CD4-positive, alpha-beta T cell (primary cell): Measurements from ENCODE around the gene CAPG. TPM values are rescaled to one million over a fixed set of nuclear protein-coding genes. Genes with fewer than 3 reads are reported as not detected.
A peak's percentile ranks its signal among the peaks of the same experiment; 100 is the strongest.

Source experiments
- ATAC-seq: fragments of 200-7000 bp; cut with Tn5 transposase; one replicate; pipeline ENCODE4 v1.10.0; 2022; ENCODE audit warnings: mild to moderate bottlenecking; ENCODE audit not compliant: poor library complexity
- CTCF ChIA-PET: fragments of 350-600 bp; sonication (Branson Sonifier 250); formaldehyde crosslinking; loops from one replicate; lab custom pipeline; 2021; ENCODE audit warnings: antibody characterized with exemption, inconsistent platforms; lab: Charles Lee
- POLR2A ChIA-PET: fragments of 350-600 bp; sonication (Branson Sonifier 250); formaldehyde crosslinking; loops from one replicate; lab custom pipeline; 2021; ENCODE audit warnings: antibody characterized with exemption, inconsistent platforms; lab: Charles Lee
- DNase-seq, 14 experiments: peaks; one replicate each; pipeline ENCODE4 v3.0.0-alpha.2; 2013 to 2020; ENCODE audit warnings: mixed read lengths in 2 of 14
- H3K27ac ChIP-seq, 2 donors: one replicate each; pipeline versions ENCODE4 v1.5.1 to v1.7.0; 2013; ENCODE audit warnings: low read length in 2 of 2, low read depth in 1 of 2, mild to moderate bottlenecking in 1 of 2
- H3K27me3 ChIP-seq, 2 experiments: 1 replicate in 1 of 2; 2 replicates in 1 of 2; pipeline versions ENCODE4 v1.6.1 to v1.7.0; 2013; ENCODE audit warnings: low read length in 2 of 2, control low read depth in 1 of 2, mild to moderate bottlenecking in 1 of 2, moderate library complexity in 1 of 2; ENCODE audit not compliant: insufficient read depth in 2 of 2, control insufficient read depth in 1 of 2
- H3K36me3 ChIP-seq: one replicate; pipeline ENCODE4 v1.6.1; 2013; ENCODE audit warnings: low read length, control low read depth; ENCODE audit not compliant: insufficient read depth
- H3K4me1 ChIP-seq: one replicate; pipeline ENCODE4 v1.6.1; 2013; ENCODE audit warnings: low read length, control low read depth; ENCODE audit not compliant: insufficient read depth
- H3K4me3 ChIP-seq: one replicate; pipeline ENCODE4 v1.5.1; 2013; ENCODE audit warnings: mild to moderate bottlenecking, low read length, moderate library complexity
- H3K9me3 ChIP-seq, 2 experiments: 1 replicate in 1 of 2; 2 replicates in 1 of 2; pipeline versions ENCODE4 v1.6.1 to v1.7.0; 2013; ENCODE audit warnings: low read length in 2 of 2, mild to moderate bottlenecking in 2 of 2, control low read depth in 1 of 2, moderate library complexity in 1 of 2; ENCODE audit not compliant: control insufficient read depth in 1 of 2, insufficient read depth in 1 of 2
- H3K27ac Mint-ChIP-seq: one replicate; pipeline ENCODE4 v1.8.0; 2020; ENCODE audit warnings: mixed read lengths
- H3K27me3 Mint-ChIP-seq: one replicate; pipeline ENCODE4 v1.8.0; 2021; ENCODE audit warnings: mixed read lengths
- H3K36me3 Mint-ChIP-seq: one replicate; pipeline ENCODE4 v1.8.0; 2021; ENCODE audit warnings: low read depth, mixed read lengths
- H3K4me1 Mint-ChIP-seq: one replicate; pipeline ENCODE4 v1.8.0; 2021; ENCODE audit warnings: low read depth, mixed read lengths
- H3K4me3 Mint-ChIP-seq: one replicate; pipeline ENCODE4 v1.8.0; 2020; ENCODE audit warnings: mild to moderate bottlenecking, mixed read lengths
- H3K9me3 Mint-ChIP-seq: one replicate; pipeline ENCODE4 v1.8.0; 2020; ENCODE audit warnings: mixed read lengths
- intact Hi-C, 2 experiments: fragments of 100-400 bp; cut with DNase I in 1 of 2; cut with micrococcal nuclease in 1 of 2; formaldehyde crosslinking; loops; one replicate each; pipeline versions ENCODE4 v1.15.1 to v1.9.0; 2023 to 2025; cut with DNase I, micrococcal nuclease
- total RNA-seq, 174 experiments: library from RNA in 2 of 174; stranded (reverse) in 2 of 174; gene quantifications; one replicate each; pipeline ENCODE4 v1.2.3 and lab custom pipeline; 2021 to 2026
- TF ChIP-seq, protein P1 (sequence below): fragments of 200-600 bp; IDR thresholded peaks from one replicate; pipeline ENCODE4 v1.8.0; 2022; ENCODE audit warnings: antibody characterized with exemption, mild to moderate bottlenecking

The CAPG gene
- total RNA-seq, 2 experiments from 2014 or later, result 21.7 to 23.3 TPM

DNA sequence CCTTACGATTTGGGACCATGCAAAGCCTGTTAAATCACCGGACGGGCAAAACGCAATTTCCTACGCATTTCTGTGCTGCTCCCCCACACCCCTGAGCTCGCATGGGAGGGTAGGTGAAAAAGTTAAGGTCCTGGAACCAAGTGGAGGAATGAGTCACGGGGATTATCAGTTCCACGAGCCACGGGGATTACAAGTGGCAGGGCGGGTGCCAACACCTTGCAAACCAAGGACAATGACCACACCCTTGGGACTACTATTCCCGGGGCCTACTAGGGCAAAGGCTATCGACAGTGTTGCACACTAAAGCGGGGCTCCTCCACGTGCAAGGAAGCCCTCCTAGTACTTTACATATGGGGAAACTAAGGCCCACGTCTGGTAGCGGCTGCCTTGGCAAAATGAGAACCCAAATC lies 56.3 kb downstream of the CAPG start:
- Histone ChIP-seq H3K27ac (peak overlapping the region; percentile 54 to 59), H3K4me1 (peaks cover 44% of the 10 kb centered on the region), H3K9me3 (no peaks in the 10 kb centered on the region), H3K36me3 (peaks cover 55% of the 10 kb centered on the region), H3K4me3 (peak overlapping the region; percentile 68), H3K27me3 (no peaks in the 10 kb centered on the region)
- TF ChIP-seq, protein P1, sequence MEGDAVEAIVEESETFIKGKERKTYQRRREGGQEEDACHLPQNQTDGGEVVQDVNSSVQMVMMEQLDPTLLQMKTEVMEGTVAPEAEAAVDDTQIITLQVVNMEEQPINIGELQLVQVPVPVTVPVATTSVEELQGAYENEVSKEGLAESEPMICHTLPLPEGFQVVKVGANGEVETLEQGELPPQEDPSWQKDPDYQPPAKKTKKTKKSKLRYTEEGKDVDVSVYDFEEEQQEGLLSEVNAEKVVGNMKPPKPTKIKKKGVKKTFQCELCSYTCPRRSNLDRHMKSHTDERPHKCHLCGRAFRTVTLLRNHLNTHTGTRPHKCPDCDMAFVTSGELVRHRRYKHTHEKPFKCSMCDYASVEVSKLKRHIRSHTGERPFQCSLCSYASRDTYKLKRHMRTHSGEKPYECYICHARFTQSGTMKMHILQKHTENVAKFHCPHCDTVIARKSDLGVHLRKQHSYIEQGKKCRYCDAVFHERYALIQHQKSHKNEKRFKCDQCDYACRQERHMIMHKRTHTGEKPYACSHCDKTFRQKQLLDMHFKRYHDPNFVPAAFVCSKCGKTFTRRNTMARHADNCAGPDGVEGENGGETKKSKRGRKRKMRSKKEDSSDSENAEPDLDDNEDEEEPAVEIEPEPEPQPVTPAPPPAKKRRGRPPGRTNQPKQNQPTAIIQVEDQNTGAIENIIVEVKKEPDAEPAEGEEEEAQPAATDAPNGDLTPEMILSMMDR, result no peak
- CTCF ChIA-PET, result interaction anchor here (0.7 to 1.7 kb wide), 4 partner anchors 26 to 284 kb away, joined by 3 read pairs; partner anchors contain the start of gene TGOLN2
- Mint-ChIP-seq H3K27ac (peak overlapping the region; percentile 94), H3K36me3 (peaks cover 61% of the 10 kb centered on the region), H3K27me3 (no peaks in the 10 kb centered on the region), H3K9me3 (no peaks in the 10 kb centered on the region), H3K4me3 (peak overlapping the region; percentile 99), H3K4me1 (peaks cover 60% of the 10 kb centered on the region)
- intact Hi-C loops, result loop anchor here (1.0 to 10.0 kb wide), 5 partner anchors 26 to 263 kb away; partner anchors contain the start of genes CAPG (in 1 of the 2), MAT2A (in 1 of the 2), SH2D6 (in 1 of the 2) and USP39 (in 1 of the 2)
- POLR2A ChIA-PET, result interaction anchor here (0.5 to 5.1 kb wide), 29 partner anchors 8 to 1087 kb away, joined by 3 to 216 read pairs (median 6); partner anchors contain the start of genes C2orf68, KDM3A, MAT2A and POLR1A
- DNase-seq, result peak in 2 of 14 experiments; percentile 9 to 38
- ATAC-seq, result no peak

DNA sequence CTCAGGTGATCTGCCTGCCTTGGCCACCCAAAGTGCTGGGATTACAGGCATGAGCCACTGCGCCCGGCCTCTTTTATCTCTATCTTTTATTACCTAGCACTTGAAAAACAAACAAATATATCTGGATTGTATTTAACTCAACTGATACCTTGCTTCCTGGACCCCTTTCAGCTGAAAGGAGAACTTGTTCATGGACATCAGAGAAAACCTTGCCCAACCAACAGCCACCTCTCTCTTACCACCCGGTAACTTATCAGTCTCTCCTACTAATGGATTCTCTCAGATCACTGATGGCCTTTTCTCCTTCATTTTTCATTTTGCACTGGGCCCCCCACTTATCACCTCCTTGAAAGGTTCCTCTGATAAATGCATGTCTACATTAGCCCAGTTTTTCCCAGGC lies 62.6 kb downstream of the CAPG start:
- no peak for ATAC-seq
- intact Hi-C loops, result no loop called here
- Mint-ChIP-seq H3K4me1 (peaks cover 4% of the 10 kb centered on the region), H3K9me3 (no peaks in the 10 kb centered on the region), H3K27ac (no peak overlapping the region), H3K4me3 (no peak overlapping the region), H3K36me3 (peaks cover 65% of the 10 kb centered on the region), H3K27me3 (no peaks in the 10 kb centered on the region)
- TF ChIP-seq, protein P1, result no peak
- Histone ChIP-seq H3K36me3 (peaks cover 77% of the 10 kb centered on the region), H3K27ac (no peak overlapping the region), H3K27me3 (no peaks in the 10 kb centered on the region), H3K9me3 (no peaks in the 10 kb centered on the region), H3K4me1 (peaks cover 7% of the 10 kb centered on the region), H3K4me3 (no peak overlapping the region)
- ChIA-PET CTCF (no interaction called here), POLR2A (no interaction called here)
- DNase-seq, result no peak

Other genes with a start within 250 kb of the CAPG start
- gene TGOLN2, start 82.4 kb downstream of the CAPG start, total RNA-seq, result 100 to 1,000 TPM; 172 to 175 TPM
- gene RETSAT, start 55.8 kb downstream of the CAPG start, total RNA-seq, result 10 to 100 TPM; 19.2 to 22.2 TPM
- gene ELMOD3, start 55.6 kb downstream of the CAPG start, total RNA-seq, result 10 to 100 TPM; 13.5 to 15.3 TPM
- under 1 TPM in 1 of 2 experiments, not detected in 1; 0.30 TPM for gene SH2D6, start 8.3 kb upstream of the CAPG start, total RNA-seq
- 100 to 1,000 TPM; 121 to 122 TPM for gene MAT2A, start 128.8 kb upstream of the CAPG start, total RNA-seq
- gene GGCX, start 151.1 kb upstream of the CAPG start, total RNA-seq, result 10 to 100 TPM; 22.9 to 27.6 TPM
- 10 to 100 TPM; 32.3 to 37.3 TPM for gene VAMP8, start 167.2 kb upstream of the CAPG start, total RNA-seq
- 10 to 100 TPM; 17.0 to 17.2 TPM for gene VAMP5, start 174.1 kb upstream of the CAPG start, total RNA-seq
- gene RNF181, start 185.4 kb upstream of the CAPG start, total RNA-seq, result 10 to 100 TPM; 41.5 to 43.8 TPM
- 1 to 10 TPM; 6.6 to 7.0 TPM for gene TMEM150A, start 192.3 kb upstream of the CAPG start, total RNA-seq
- 10 to 100 TPM; 31.0 to 31.2 TPM for gene C2orf68, start 201.7 kb upstream of the CAPG start, total RNA-seq
- 10 to 100 TPM; 48.1 to 51.2 TPM for gene USP39, start 205.8 kb upstream of the CAPG start, total RNA-seq